HG03066 (cell line): ENCODE measurements around the gene TAGLN3.

ENCODE experiments used
- ATAC-seq: cut with Tn5 transposase; IDR thresholded peaks from one replicate; pipeline ENCODE4 v1.9.1; 2021; ENCODE audit warnings: low read depth; ENCODE audit not compliant: unreplicated experiment

Gene TAGLN3

GRCh38 chr3:112042842-112043280, 44.1 kb downstream of the TAGLN3 start:
- no peak for ATAC-seq

- peak; percentile 91 for ATAC-seq
These were observed 45.0 kb downstream of the TAGLN3 start for GRCh38 chr3:112043621-112044201.

GRCh38 chr3:112046599-112046998, 47.9 kb downstream of the TAGLN3 start:
- ATAC-seq = no peak

- no peak for ATAC-seq
These were observed 48.5 kb downstream of the TAGLN3 start for GRCh38 chr3:112047264-112047663.

GRCh38 chr3:112048911-112049310, 50.2 kb downstream of the TAGLN3 start:
- no peak for ATAC-seq

- no peak for ATAC-seq
These were observed 54.5 kb downstream of the TAGLN3 start for GRCh38 chr3:112053229-112053628.

GRCh38 chr3:112056451-112056929, 57.8 kb downstream of the TAGLN3 start:
- no peak for ATAC-seq

- ATAC-seq = no peak
These were observed 60.8 kb downstream of the TAGLN3 start for GRCh38 chr3:112059497-112059896.

GRCh38 chr3:112061152-112061551, 62.4 kb downstream of the TAGLN3 start:
- no peak for ATAC-seq
